GM19023 (cell line): ENCODE measurements around the gene METTL21C.

ENCODE experiments used
- ATAC-seq: cut with Tn5 transposase; IDR thresholded peaks from one replicate; pipeline ENCODE4 v1.9.1; 2021; ENCODE audit warnings: mild to moderate bottlenecking, moderate library complexity; ENCODE audit not compliant: unreplicated experiment

Gene METTL21C

GRCh38 chr13:102697929-102698648 lies 3.2 kb upstream of the METTL21C start:
- no peak for ATAC-seq

- no peak for ATAC-seq
Observed at GRCh38 chr13:102697264-102697663, 2.4 kb upstream of the METTL21C start.

GRCh38 chr13:102696465-102696864 lies 1.6 kb upstream of the METTL21C start:
- ATAC-seq = no peak

- ATAC-seq = no peak
Observed at GRCh38 chr13:102693776-102694175, 1.1 kb downstream of the METTL21C start.

- ATAC-seq = no peak
Observed at GRCh38 chr13:102693250-102693649, 1.6 kb downstream of the METTL21C start.

GRCh38 chr13:102692491-102692826 lies 2.4 kb downstream of the METTL21C start:
- no peak for ATAC-seq

- no peak for ATAC-seq
Observed at GRCh38 chr13:102690883-102691282, 4.0 kb downstream of the METTL21C start.

GRCh38 chr13:102688306-102688973 lies 6.4 kb downstream of the METTL21C start:
- ATAC-seq = no peak

- no peak for ATAC-seq
Observed at GRCh38 chr13:102687520-102687919, 7.3 kb downstream of the METTL21C start.

- no peak for ATAC-seq
Observed at GRCh38 chr13:102686024-102686423, 8.8 kb downstream of the METTL21C start.

- no peak for ATAC-seq
Observed at GRCh38 chr13:102683637-102684036, 11.2 kb downstream of the METTL21C start.

GRCh38 chr13:102682727-102683126 lies 12.1 kb downstream of the METTL21C start:
- ATAC-seq = no peak

GRCh38 chr13:102682211-102682610 lies 12.6 kb downstream of the METTL21C start:
- no peak for ATAC-seq

- no peak for ATAC-seq
Observed at GRCh38 chr13:102680842-102681740, 13.8 kb downstream of the METTL21C start.

GRCh38 chr13:102680133-102680717 lies 14.6 kb downstream of the METTL21C start:
- ATAC-seq = no peak

GRCh38 chr13:102679449-102680132 lies 15.3 kb downstream of the METTL21C start:
- ATAC-seq = no peak

- ATAC-seq = no peak
Observed at GRCh38 chr13:102678339-102679107, 16.3 kb downstream of the METTL21C start.

- ATAC-seq = no peak
Observed at GRCh38 chr13:102677122-102677521, 17.7 kb downstream of the METTL21C start.

- no peak for ATAC-seq
Observed at GRCh38 chr13:102675115-102675514, 19.7 kb downstream of the METTL21C start.

GRCh38 chr13:102670130-102670529 lies 24.7 kb downstream of the METTL21C start:
- ATAC-seq = no peak
